GM12874 (cell line): Measurements from ENCODE around the gene SNX8.

Experiments used
- TF ChIP-seq, protein P1 (sequence below): IDR thresholded peaks from 2 replicates; pipeline ENCODE4 v1.5.1; 2011; ENCODE audit warnings: low read depth, mild to moderate bottlenecking, control low read depth, low read length, moderate library complexity; ENCODE audit not compliant: insufficient read depth

The SNX8 gene

DNA sequence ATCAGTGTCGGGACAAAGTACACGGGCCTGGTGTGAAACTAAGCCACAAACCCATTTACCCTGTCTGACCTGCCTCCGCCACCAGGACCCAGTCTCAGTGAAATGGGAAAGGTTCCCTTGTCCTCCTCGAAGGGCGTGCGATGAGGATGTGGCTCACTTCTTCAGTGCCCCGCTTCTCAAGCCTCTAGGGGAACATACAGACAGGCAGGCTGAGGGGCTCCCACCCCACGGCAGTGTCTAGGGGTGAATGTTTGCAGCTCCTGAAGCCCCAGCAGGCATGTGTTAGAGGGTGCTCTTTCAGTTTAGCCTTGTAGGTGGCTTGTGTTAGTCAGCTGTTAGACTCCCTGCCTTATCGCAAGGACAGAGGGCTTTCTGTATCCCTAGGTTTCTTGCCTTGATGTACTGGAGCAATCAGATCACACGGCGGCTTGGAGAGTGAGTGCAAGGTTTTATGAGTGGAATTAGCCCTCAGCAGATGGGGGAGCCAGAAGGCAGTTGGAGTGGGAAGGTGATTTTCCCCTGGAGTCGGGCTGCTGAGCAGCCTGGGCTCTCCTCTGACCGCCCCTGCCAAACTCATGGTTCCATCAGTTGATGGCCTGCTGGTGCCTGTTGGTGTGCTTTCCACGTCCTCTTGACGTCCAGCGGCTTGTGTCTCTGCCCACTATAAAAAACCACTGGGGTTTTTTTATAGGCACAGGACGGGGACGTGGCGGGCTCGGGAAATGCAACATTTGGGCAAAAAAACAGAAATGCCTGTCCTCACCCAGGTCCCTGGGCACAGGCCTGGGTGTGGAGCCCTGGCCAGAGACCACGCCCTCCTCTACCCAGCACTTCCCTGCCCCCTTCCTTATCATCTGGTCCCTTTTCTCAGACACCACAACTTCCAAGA is 71.5 kb downstream of the SNX8 start:
- TF ChIP-seq, protein P1, sequence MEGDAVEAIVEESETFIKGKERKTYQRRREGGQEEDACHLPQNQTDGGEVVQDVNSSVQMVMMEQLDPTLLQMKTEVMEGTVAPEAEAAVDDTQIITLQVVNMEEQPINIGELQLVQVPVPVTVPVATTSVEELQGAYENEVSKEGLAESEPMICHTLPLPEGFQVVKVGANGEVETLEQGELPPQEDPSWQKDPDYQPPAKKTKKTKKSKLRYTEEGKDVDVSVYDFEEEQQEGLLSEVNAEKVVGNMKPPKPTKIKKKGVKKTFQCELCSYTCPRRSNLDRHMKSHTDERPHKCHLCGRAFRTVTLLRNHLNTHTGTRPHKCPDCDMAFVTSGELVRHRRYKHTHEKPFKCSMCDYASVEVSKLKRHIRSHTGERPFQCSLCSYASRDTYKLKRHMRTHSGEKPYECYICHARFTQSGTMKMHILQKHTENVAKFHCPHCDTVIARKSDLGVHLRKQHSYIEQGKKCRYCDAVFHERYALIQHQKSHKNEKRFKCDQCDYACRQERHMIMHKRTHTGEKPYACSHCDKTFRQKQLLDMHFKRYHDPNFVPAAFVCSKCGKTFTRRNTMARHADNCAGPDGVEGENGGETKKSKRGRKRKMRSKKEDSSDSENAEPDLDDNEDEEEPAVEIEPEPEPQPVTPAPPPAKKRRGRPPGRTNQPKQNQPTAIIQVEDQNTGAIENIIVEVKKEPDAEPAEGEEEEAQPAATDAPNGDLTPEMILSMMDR = no peak

DNA sequence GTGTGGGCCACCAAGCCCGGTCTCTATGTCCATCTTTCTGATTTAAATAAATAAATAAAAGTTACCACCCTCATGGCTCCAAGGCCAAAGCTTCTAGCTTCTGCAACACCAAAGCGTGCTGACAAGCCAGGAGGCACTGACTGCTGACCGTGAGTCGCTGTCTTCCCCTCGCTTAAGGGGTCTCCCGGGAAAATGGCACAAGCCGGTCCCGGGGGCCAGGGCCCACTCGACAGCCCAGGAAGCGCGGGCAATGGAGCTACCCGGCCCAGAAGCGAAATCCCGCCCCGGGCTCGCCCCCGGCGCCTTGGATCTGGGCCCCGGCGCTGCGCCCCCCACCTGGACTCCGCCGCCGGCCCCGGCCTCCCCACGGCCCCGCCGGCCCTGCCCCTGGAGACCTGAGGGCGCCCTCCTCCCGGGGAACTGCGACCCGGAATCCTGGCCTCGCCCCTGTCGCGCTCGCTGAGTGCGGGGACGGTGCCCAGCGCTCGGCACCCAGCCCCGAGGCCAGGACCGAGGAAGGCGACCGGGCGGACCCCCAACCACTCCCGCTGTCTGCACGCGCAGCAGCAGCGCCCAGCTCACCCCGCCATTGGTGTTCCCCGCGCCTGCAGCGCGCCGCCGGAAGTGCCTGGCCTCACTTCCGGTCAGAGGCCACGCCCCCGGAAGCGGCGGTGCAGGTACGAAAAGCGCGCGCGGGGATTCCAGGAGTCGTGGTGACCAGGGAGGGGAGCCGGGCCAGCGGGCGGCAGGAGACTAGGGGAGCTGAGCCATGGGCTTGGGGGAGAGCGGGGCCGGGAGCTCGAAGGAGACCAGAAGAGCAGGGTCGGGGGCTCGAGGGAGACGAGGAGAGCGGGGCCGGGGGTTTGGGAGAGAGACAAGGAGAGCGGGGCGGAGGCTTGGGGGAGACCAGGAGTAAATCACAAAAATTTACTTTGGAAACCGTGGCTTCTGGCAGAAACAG is 72.4 kb downstream of the SNX8 start, which contains the start of the genes MRM2 and NUDT1:
Gene MRM2 (minus strand): TSS at position 626 of the 961 bp plus-strand sequence. CDS start 36 bp downstream, at position 590.
Gene NUDT1 (plus strand): TSS at position 647 of the 961 bp plus-strand sequence. CDS start 2,349 bp downstream, outside the sequence.
- TF ChIP-seq, protein P1 = no peak

DNA sequence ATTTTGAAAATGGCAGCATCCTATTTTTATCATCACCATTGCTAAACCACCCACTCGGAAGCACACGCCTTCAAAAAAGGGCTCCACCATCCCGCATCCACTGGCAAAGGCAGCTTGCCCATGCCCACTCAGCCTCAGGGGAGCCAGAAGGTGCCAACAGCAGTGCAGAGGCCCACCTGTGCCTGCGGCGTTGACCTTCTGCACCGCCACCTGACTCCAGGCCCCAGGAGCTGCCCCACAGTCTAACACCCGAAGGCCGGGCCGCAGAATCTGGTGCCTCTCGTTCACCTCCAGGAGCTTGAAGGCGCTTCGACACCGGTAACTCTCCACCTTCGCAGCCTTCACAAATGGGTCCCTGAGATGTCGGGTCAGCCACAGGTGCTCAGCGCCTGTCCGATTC is 75.0 kb downstream of the SNX8 start:
- TF ChIP-seq, protein P1 = no peak

DNA sequence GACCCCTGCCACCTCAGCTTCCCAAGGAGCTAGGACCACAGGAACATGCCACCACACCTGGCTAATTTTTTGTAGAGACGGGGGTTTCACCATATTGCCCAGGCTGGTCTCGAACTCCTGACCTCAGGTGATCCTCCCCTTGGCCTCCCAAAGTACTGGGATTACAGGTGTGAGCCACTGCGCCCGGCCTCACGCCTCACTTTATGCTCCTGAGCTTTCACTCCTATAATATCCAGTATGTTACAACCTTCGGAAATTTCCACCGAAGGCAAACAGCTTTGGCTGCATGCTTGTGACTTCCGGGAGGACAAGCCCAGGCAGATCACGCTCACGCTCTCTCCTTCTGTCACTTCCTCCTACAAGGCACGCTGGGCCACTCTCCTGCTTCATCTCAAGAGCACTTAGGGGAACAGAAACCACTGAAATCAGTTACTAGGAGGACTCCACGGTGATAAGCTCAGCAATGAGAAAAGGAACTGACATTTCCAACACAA is 77.1 kb downstream of the SNX8 start:
- TF ChIP-seq, protein P1 = no peak

DNA sequence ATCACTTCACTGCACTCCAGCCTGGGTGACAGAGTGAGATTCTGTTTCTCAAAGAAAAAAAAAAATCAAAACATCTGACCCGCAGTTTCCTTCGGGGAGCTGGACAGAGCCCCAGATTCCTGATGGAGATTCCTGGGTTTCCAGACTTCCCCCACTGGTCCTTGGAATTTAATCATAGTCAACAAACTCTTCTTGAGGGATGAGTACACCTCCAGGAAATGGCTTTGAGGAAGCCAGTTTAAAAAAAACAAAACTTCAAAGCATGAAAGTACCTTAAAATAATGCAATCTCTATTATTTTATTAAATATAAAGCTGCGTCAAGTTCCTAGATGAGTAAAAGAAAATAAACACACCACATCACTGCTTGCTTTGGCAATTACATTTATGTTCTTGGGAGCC is 80.3 kb downstream of the SNX8 start:
- TF ChIP-seq, protein P1 = no peak

DNA sequence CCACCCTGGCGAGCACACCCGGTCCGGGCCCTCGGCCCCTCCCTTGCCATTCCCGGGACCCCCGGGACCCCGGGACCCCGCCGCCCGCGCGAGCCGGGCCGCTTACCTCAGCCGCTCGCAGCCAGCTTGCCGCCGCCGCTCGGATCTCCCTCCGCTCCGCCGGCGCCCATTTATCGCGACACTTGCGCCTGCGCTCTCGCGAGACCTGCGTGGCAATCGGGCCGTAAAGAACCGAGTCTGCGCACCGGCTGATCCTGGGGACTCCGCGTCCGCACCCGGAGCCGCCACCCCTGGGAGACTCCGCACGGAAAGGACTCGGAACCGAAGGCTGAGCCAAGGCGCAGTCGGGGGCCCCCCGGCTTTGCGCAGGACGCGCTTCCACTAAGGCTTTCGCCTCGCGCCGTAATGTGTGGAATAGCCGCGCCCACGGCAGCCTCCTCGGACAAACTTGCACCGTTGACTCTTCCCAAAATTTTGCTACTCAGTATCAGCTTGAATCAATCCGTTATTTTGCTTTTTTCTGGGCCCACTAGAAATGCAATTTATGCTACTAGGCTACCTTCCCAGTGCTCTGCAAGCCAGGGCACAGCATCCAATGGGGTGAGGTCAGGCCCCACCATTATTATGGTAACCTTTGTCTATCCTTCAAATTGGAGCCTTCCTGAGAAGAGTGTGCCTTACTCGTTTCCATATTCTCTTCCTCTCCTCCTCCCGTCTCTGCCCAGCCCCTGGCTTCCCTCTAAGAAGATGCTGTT is 81.3 kb downstream of the SNX8 start, which contains the start of gene MAD1L1:
Gene MAD1L1 (minus strand): TSS at position 180 of the 755 bp plus-strand sequence. CDS start 2,812 bp downstream, outside the sequence.
- TF ChIP-seq, protein P1 = no peak
